M059J (cell line): ENCODE measurements around the gene SEPTIN3. TPM values are rescaled to one million over a fixed set of nuclear protein-coding genes. Genes with fewer than 3 reads are reported as not detected.

ENCODE experiments used
- DNase-seq: peaks from one replicate; pipeline ENCODE4 v3.0.0-alpha.2; 2012; ENCODE audit warnings: low read depth
- total RNA-seq: library from RNA; depleted of rRNA; stranded (reverse); fragments of >200 nt; shearing (Covaris generic); gene quantifications from 2 replicates; pipeline ENCODE4 v1.2.3, GENCODE V29; 2014

The SEPTIN3 gene
- total RNA-seq, 1 experiment from 2014 or later, result 0.17 TPM

DNA sequence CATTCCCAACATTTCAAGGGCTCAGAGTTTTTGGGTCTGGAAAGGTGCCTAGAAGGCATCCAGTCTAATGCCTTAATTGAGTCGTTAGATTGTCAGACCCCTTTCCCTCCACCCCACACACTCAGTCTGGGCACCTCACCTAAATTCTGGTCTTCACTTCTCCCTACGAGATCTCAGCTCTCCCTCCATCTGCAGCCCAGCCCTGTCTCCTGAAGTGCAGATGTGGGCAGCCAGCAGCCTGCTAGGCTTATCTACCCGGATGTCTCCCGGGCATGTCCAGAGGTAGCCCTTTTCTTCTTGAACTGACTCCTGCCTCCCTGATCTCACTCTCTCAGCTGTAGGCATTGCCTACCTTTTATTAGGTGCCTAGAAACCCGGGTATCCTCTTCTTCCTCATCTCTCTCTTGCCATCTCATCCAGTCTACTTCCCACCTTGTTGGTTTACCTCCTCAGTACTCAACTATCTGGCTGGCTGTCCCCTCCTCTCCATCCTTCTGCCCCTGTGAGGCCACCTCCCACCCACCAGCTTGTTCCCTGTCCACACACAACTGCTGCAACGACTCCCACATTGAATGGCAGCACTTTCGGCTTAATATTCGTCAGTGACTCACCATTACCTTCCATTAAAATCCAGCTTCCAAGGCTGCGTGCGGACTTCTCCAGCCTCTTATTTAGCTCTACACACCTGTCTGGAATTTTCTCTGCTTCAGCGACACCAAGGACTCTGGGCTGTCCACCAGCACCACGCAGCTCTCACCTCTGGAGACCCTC lies 6.2 kb downstream of the SEPTIN3 start:
- no peak for DNase-seq

- no peak for DNase-seq
Observed at GRCh38 chr22:41976070-41976901, 7.0 kb downstream of the SEPTIN3 start.

GRCh38 chr22:41976961-41977566 lies 7.8 kb downstream of the SEPTIN3 start:
- DNase-seq, result no peak

- no peak for DNase-seq
Observed at GRCh38 chr22:41978732-41979131, 9.5 kb downstream of the SEPTIN3 start.

- DNase-seq, result no peak
Observed at GRCh38 chr22:41979423-41980250, 10.4 kb downstream of the SEPTIN3 start.

DNA sequence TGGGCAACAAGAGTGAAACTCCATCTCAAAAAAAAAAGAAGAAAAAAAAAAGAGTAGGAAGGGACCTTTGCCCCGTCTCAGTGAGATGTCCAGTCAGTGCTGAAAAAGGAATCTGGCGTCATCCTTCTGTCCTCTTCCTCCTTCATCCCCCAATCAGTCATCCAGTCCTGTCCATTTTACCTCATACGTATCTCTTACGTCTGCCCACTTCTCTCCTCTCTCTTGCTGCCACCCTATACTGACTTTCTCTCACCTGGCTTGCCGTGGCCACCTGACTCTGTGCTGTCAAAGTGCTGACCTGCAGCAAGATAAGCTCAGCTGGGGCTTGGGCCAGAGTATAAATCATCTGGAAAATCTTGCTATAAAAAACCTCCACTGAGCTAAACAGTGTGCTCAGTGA lies 13.6 kb downstream of the SEPTIN3 start:
- no peak for DNase-seq

- DNase-seq, result peak; percentile 39
Observed at GRCh38 chr22:41983513-41984405, 14.5 kb downstream of the SEPTIN3 start.

GRCh38 chr22:41987276-41987675 lies 18.0 kb downstream of the SEPTIN3 start:
- DNase-seq, result no peak

DNA sequence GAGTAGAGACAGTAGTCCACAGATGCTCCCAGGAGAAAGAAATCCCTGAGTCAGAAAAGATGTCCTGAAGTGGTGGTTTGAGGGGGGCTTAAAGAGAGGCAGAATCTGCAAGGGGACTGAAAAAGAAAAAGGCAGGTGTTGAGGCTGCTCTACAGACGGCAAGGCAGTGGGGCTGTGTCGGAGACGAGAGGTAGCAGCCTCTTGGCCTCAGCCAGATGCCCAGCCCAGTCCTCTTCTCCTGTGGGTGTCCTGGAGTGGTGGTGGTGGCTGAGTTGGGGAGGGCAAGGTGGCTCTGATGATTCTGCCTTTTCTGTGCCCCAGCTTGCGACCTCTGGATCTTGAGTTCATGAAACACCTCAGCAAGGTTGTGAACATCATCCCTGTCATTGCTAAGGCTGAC lies 20.0 kb downstream of the SEPTIN3 start:
- DNase-seq, result no peak

DNA sequence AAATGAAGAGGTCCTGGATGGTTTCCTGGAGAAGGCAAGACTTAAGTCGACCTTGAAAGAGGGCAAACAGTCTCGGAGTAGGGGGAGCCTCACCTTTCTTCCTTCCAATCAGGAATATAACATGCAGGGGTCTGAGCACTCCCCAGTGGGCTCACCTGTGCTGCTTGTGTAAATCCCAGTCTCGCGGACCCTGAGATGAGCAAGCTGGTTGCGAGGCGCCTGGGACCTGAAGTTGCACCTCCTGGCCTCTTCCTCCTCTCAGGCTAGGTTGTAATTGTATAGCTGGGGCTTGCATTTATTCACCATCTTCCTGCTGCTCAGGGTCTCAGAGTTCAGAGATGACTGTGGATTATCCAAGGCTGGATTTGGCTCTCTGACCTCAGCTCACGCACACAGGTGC lies 21.9 kb downstream of the SEPTIN3 start:
- no peak for DNase-seq

DNA sequence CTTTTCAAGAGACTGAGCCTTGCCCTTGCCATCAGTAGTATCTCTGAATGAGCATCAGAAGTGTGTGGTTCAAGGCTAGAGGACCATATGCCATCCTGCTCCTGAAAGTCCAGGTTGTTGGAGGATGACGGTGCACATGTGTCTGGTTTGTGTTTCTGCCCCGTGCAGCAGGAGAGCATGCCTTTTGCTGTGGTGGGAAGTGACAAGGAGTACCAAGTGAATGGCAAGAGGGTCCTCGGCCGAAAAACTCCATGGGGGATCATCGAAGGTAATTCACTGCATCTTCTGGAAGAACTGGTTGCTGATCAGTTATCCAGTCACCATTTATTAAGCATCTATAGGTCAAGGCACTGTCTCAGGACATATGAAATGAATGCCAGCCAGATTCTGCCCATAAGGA lies 23.3 kb downstream of the SEPTIN3 start:
- DNase-seq, result no peak

DNA sequence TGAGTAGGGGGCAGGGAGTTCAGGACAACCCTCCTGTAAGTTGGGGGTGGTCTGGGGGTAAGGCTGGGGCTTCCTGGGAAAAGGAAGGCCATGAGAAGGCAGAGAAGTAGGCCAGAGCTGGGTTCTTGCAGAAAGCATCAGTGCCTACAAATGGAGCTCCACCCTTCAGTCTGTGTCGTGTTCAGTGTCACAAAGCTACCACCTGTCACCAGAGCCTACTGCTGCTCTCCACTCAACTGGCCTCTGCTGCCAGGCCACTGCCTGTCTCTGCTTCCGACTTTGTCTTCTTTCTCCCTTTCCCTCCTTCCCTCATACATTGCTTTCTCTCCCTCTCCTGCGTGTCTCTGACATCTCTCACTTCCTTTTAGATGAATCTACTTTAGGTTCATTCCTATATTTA lies 26.0 kb downstream of the SEPTIN3 start:
- no peak for DNase-seq

- DNase-seq, result no peak
Observed at GRCh38 chr22:41996826-41997225, 27.6 kb downstream of the SEPTIN3 start.

GRCh38 chr22:41998361-41999261 lies 29.4 kb downstream of the SEPTIN3 start, which contains the start of gene WBP2NL:
Gene WBP2NL, plus strand, starts transcription at chr22:41998788. Its CDS starts 31 bp downstream, at chr22:41998819.
- peak; percentile 63 for DNase-seq

GRCh38 chr22:42000466-42000865 lies 31.2 kb downstream of the SEPTIN3 start:
- no peak for DNase-seq

- DNase-seq, result no peak
Observed at GRCh38 chr22:42001121-42001520, 31.9 kb downstream of the SEPTIN3 start.

DNA sequence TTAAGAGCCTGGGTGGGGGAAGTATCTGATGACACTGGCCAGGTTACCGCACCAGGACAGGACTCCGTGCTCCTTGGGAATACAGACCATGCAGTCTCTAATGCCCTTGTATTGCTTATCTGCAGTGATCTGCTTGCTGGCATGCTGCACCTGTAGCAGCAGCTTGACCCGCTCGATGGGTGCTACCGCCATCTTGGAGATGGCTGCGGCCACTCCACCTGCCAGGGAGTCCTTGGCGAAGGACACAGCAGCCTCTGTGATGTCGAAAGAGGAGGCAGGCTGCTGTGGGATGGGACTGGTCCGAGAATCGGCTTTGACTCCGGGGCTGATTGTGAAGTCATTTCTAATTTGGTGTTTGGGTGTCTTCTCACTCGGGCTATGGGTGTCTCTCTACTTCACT lies 32.5 kb downstream of the SEPTIN3 start:
- DNase-seq, result no peak

DNA sequence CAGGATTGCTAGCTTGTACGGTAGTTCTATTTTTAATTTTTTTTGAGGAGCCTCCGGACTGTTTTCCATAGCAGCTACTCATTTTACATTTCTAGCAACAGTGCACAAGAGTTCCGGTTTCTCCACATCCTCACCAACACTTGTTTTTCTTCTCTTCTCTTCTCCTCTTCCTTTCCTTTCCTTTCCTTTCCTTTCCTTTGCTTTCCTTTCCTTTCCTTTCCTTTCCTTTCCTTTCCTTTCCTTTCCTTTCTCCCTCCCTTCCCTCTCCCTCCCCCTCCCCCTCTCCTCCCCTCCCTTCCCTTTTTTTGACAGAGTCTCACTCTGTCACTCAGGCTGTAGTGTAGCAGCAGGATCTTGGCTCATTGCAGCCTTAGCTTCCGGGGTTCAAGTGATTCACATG lies 38.7 kb downstream of the SEPTIN3 start:
- no peak for DNase-seq

GRCh38 chr22:42010778-42011177 lies 41.5 kb downstream of the SEPTIN3 start:
- DNase-seq, result no peak

GRCh38 chr22:42013385-42013784 lies 44.1 kb downstream of the SEPTIN3 start:
- no peak for DNase-seq
